GM19035 (cell line): Measurements from ENCODE around the gene TBCA.
"Not testable (repeated sequence)": the region's sequence is repeated elsewhere in the genome, so short reads cannot be mapped to it uniquely, and the experiment has no call there.

ENCODE experiments used
- ATAC-seq: cut with Tn5 transposase; IDR thresholded peaks from one replicate; pipeline ENCODE4 v1.9.1; 2021; ENCODE audit not compliant: unreplicated experiment

The TBCA gene

GRCh38 chr5:77718934-77719610 lies 57.1 kb downstream of the TBCA start:
- ATAC-seq, result peak; percentile 74

- no peak for ATAC-seq
Observed at GRCh38 chr5:77709993-77710685, 66.0 kb downstream of the TBCA start.

GRCh38 chr5:77709340-77709739 lies 66.8 kb downstream of the TBCA start:
- no peak for ATAC-seq

- ATAC-seq, result no peak
Observed at GRCh38 chr5:77707791-77708190, 68.3 kb downstream of the TBCA start.

GRCh38 chr5:77699569-77699968 lies 76.6 kb downstream of the TBCA start:
- not testable (repeated sequence) for ATAC-seq

- ATAC-seq, result no peak
Observed at GRCh38 chr5:77698920-77699319, 77.2 kb downstream of the TBCA start.

GRCh38 chr5:77697692-77698091 lies 78.4 kb downstream of the TBCA start:
- ATAC-seq, result no peak

GRCh38 chr5:77696120-77696519 lies 80.0 kb downstream of the TBCA start:
- ATAC-seq, result no peak

GRCh38 chr5:77693913-77694312 lies 82.2 kb downstream of the TBCA start:
- ATAC-seq, result no peak

- no peak for ATAC-seq
Observed at GRCh38 chr5:77683171-77683732, 92.9 kb downstream of the TBCA start.

GRCh38 chr5:77670526-77670925 lies 105.6 kb downstream of the TBCA start:
- ATAC-seq, result no peak

- no peak for ATAC-seq
Observed at GRCh38 chr5:77669677-77670076, 106.5 kb downstream of the TBCA start.

- no peak for ATAC-seq
Observed at GRCh38 chr5:77663090-77663863, 112.9 kb downstream of the TBCA start.

- no peak for ATAC-seq
Observed at GRCh38 chr5:77662635-77663034, 113.5 kb downstream of the TBCA start.

GRCh38 chr5:77658662-77659061 lies 117.5 kb downstream of the TBCA start:
- no peak for ATAC-seq

- no peak for ATAC-seq
Observed at GRCh38 chr5:77651343-77651742, 124.8 kb downstream of the TBCA start.

GRCh38 chr5:77650686-77651085 lies 125.5 kb downstream of the TBCA start:
- ATAC-seq, result no peak

GRCh38 chr5:77649776-77650175 lies 126.4 kb downstream of the TBCA start:
- ATAC-seq, result no peak

- ATAC-seq, result no peak
Observed at GRCh38 chr5:77645995-77646639, 130.0 kb downstream of the TBCA start.

- peak; percentile 52 for ATAC-seq
Observed at GRCh38 chr5:77645158-77645994, 130.8 kb downstream of the TBCA start.
